ENCODE data around the gene TEX13D. TPM values are rescaled to one million over a fixed set of nuclear protein-coding genes. Genes with fewer than 3 reads are reported as not detected.

TEX13D gene
- total and polyA plus RNA-seq, 2 of the 8 experiments (the other 6 are each of a cell fraction or from before 2014, with no cell fraction given): 0.03 to 0.07 TPM

DNA sequence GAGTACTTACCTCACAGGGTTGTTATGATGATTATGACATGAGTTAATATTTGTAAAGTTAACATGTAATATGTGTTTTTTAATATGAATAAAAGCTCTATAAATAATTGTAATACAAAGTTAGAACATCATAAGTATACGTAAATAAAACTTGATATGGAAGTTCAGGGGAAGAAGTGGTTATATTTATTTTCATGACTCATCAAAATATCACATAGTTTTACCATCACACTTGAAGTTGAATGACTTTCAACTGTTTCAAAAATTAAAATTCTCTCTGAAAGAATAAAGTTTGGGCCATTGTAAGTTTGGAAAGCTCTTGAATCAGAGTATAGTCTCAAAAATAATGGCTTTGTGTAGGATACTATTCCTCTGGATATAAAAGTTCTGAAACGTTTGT lies 22.2 kb downstream of the TEX13D start (continued):
- no peak for TF ChIP-seq KDM5A (IDR thresholded peaks at IDR 0.05; ENCODE audit: low read length)
- no peak for TF ChIP-seq PHF8 (conservative IDR thresholded peaks at IDR 0.05; ENCODE audit: low read depth, low read length)
- no peak for TF ChIP-seq JUN (IDR thresholded peaks at IDR 0.05; ENCODE audit: low read depth, low read length)
- no peak for TF ChIP-seq BACH1 (IDR thresholded peaks at IDR 0.05; ENCODE audit: low read length)
- TF ChIP-seq YY1 (IDR thresholded peaks at IDR 0.05; ENCODE audit: low read depth, low read length): no peak
- no peak for TF ChIP-seq TBP (IDR thresholded peaks at IDR 0.05; ENCODE audit: low read depth, low read length)
- TF ChIP-seq ZNF274 (IDR thresholded peaks at IDR 0.05; ENCODE audit: borderline replicate concordance, extremely low read depth, low read length): no peak
